HEK293 (cell line): ENCODE data around the gene ALOX15.

ENCODE experiments used
- BCL11A ChIP-seq: fragments of 450-650 bp; formaldehyde crosslinking; IDR thresholded peaks from 2 replicates; pipeline ENCODE4 v1.5.1; 2016; ENCODE audit warnings: low read depth, missing biosample characterization, missing genetic modification characterization
- EGR2 ChIP-seq: fragments of 450-650 bp; formaldehyde crosslinking; IDR thresholded peaks from 2 replicates; pipeline ENCODE4 v1.5.1; 2016; ENCODE audit warnings: low read depth, missing biosample characterization, missing genetic modification characterization
- GLI4 ChIP-seq: fragments of 450-650 bp; formaldehyde crosslinking; IDR thresholded peaks from 2 replicates; pipeline ENCODE4 v1.5.1; 2016; ENCODE audit warnings: missing biosample characterization, missing genetic modification characterization
- HOXA7 ChIP-seq: sonication (generic); formaldehyde crosslinking; IDR thresholded peaks from 2 replicates; pipeline ENCODE4 v1.8.1; 2022; ENCODE audit warnings: missing genetic modification reagents, borderline replicate concordance
- IKZF3 ChIP-seq: fragments of 450-650 bp; IDR thresholded peaks from 2 replicates; pipeline ENCODE4 v1.5.0; 2018; ENCODE audit warnings: missing biosample characterization, mild to moderate bottlenecking, missing genetic modification characterization, moderate library complexity
- KLF10 ChIP-seq: fragments of 450-650 bp; IDR thresholded peaks from 2 replicates; pipeline ENCODE4 v1.5.1; 2018; ENCODE audit warnings: missing biosample characterization, mild to moderate bottlenecking, missing genetic modification characterization
- KLF7 ChIP-seq: fragments of 450-650 bp; formaldehyde crosslinking; IDR thresholded peaks from 2 replicates; pipeline ENCODE4 v1.5.1; 2016; ENCODE audit warnings: missing biosample characterization, missing genetic modification characterization, borderline replicate concordance
- MZF1 ChIP-seq: fragments of 450-650 bp; formaldehyde crosslinking; IDR thresholded peaks from 2 replicates; pipeline ENCODE4 v1.5.1; 2017; ENCODE audit warnings: missing biosample characterization, missing genetic modification characterization, borderline replicate concordance
- OSR2 ChIP-seq: fragments of 450-650 bp; formaldehyde crosslinking; IDR thresholded peaks from 2 replicates; pipeline ENCODE4 v1.5.1; 2016; ENCODE audit warnings: missing biosample characterization, missing genetic modification characterization
- SALL2 ChIP-seq: fragments of 450-650 bp; formaldehyde crosslinking; IDR thresholded peaks from 2 replicates; pipeline ENCODE4 v1.5.0; 2017; ENCODE audit warnings: missing biosample characterization, mild to moderate bottlenecking, missing genetic modification characterization, borderline replicate concordance
- SCRT2 ChIP-seq: fragments of 450-650 bp; formaldehyde crosslinking; IDR thresholded peaks from 2 replicates; pipeline ENCODE4 v1.5.1; 2016; ENCODE audit warnings: missing biosample characterization, missing genetic modification characterization
- SP7 ChIP-seq: fragments of 450-650 bp; formaldehyde crosslinking; IDR thresholded peaks from 2 replicates; pipeline ENCODE4 v1.5.1; 2016; ENCODE audit warnings: missing biosample characterization, missing genetic modification characterization
- YY1 ChIP-seq: fragments of 450-650 bp; formaldehyde crosslinking; IDR thresholded peaks from 2 replicates; pipeline ENCODE4 v1.5.1; 2018; ENCODE audit warnings: missing biosample characterization, missing genetic modification characterization
- ZBTB17 ChIP-seq: fragments of 450-650 bp; formaldehyde crosslinking; IDR thresholded peaks from 2 replicates; pipeline ENCODE4 v1.5.1; 2016; ENCODE audit warnings: missing biosample characterization, missing genetic modification characterization
- ZBTB48 ChIP-seq: fragments of 450-650 bp; formaldehyde crosslinking; IDR thresholded peaks from 2 replicates; pipeline ENCODE4 v1.5.1; 2016; ENCODE audit warnings: missing biosample characterization, missing genetic modification characterization
- ZFP3 ChIP-seq: fragments of 450-650 bp; formaldehyde crosslinking; IDR thresholded peaks from 2 replicates; pipeline ENCODE4 v1.5.1; 2016; ENCODE audit warnings: low read depth, missing biosample characterization, missing genetic modification characterization
- ZNF133 ChIP-seq: fragments of 450-650 bp; formaldehyde crosslinking; IDR thresholded peaks from 2 replicates; pipeline ENCODE4 v1.5.1; 2016; ENCODE audit warnings: missing biosample characterization, missing genetic modification characterization
- ZNF138 ChIP-seq: fragments of 450-650 bp; formaldehyde crosslinking; IDR thresholded peaks from 2 replicates; pipeline ENCODE4 v1.5.1; 2016; ENCODE audit warnings: missing biosample characterization, missing genetic modification characterization, borderline replicate concordance
- ZNF155 ChIP-seq: fragments of 450-650 bp; formaldehyde crosslinking; IDR thresholded peaks from 2 replicates; pipeline ENCODE4 v1.5.1; 2016; ENCODE audit warnings: missing biosample characterization, missing genetic modification characterization
- ZNF302 ChIP-seq: fragments of 450-650 bp; formaldehyde crosslinking; IDR thresholded peaks from 2 replicates; pipeline ENCODE4 v1.5.1; 2016; ENCODE audit warnings: missing biosample characterization, missing genetic modification characterization, low read depth
- ZNF433 ChIP-seq: fragments of 450-650 bp; formaldehyde crosslinking; IDR thresholded peaks from 2 replicates; pipeline ENCODE4 v1.5.1; 2016; ENCODE audit warnings: missing biosample characterization, missing genetic modification characterization, low read depth
- ZNF600 ChIP-seq: fragments of 450-650 bp; formaldehyde crosslinking; IDR thresholded peaks from 2 replicates; pipeline ENCODE4 v1.5.1; 2016; ENCODE audit warnings: missing biosample characterization, missing genetic modification characterization
- ZNF707 ChIP-seq: fragments of 450-650 bp; formaldehyde crosslinking; IDR thresholded peaks from 2 replicates; pipeline ENCODE4 v1.5.1; 2016; ENCODE audit warnings: missing biosample characterization, missing genetic modification characterization
- ZNF747 ChIP-seq: fragments of 450-650 bp; formaldehyde crosslinking; IDR thresholded peaks from 2 replicates; pipeline ENCODE4 v1.5.1; 2016; ENCODE audit warnings: missing biosample characterization, missing genetic modification characterization
- ZNF768 ChIP-seq: fragments of 450-650 bp; formaldehyde crosslinking; IDR thresholded peaks from 2 replicates; pipeline ENCODE4 v1.5.1; 2018; ENCODE audit warnings: missing biosample characterization, mild to moderate bottlenecking, missing genetic modification characterization
- ZNF776 ChIP-seq: fragments of 450-650 bp; formaldehyde crosslinking; IDR thresholded peaks from 2 replicates; pipeline ENCODE4 v1.5.0; 2017; ENCODE audit warnings: missing biosample characterization, missing genetic modification characterization, borderline replicate concordance
- ZNF777 ChIP-seq: fragments of 450-650 bp; formaldehyde crosslinking; IDR thresholded peaks from 2 replicates; pipeline ENCODE4 v1.5.1; 2017; ENCODE audit warnings: missing biosample characterization, missing genetic modification characterization, borderline replicate concordance
- ZSCAN23 ChIP-seq: fragments of 450-650 bp; formaldehyde crosslinking; IDR thresholded peaks from 2 replicates; pipeline ENCODE4 v1.5.1; 2016; ENCODE audit warnings: missing biosample characterization, missing genetic modification characterization
- TF ChIP-seq, protein P1 (sequence below): fragments of 450-650 bp; formaldehyde crosslinking; IDR thresholded peaks from 2 replicates; pipeline ENCODE4 v1.5.1; 2016; ENCODE audit warnings: missing biosample characterization, missing genetic modification characterization, low read depth
- TF ChIP-seq, protein P2 (sequence below): fragments of 450-650 bp; formaldehyde crosslinking; IDR thresholded peaks from 2 replicates; pipeline ENCODE4 v1.5.1; 2016; ENCODE audit warnings: missing biosample characterization, missing genetic modification characterization
- TF ChIP-seq, protein P3 (sequence below): fragments of 450-650 bp; formaldehyde crosslinking; IDR thresholded peaks from 2 replicates; pipeline ENCODE4 v1.5.1; 2016; ENCODE audit warnings: missing biosample characterization, missing genetic modification characterization
- TF ChIP-seq, protein P4 (sequence below): fragments of 450-650 bp; formaldehyde crosslinking; IDR thresholded peaks from 2 replicates; pipeline ENCODE4 v1.5.1; 2016; ENCODE audit warnings: missing biosample characterization, missing genetic modification characterization
- TF ChIP-seq, protein P5 (sequence below): fragments of 450-650 bp; formaldehyde crosslinking; IDR thresholded peaks from 2 replicates; pipeline ENCODE4 v1.5.1; 2016; ENCODE audit warnings: missing biosample characterization, missing genetic modification characterization, low read depth

ALOX15 gene

DNA sequence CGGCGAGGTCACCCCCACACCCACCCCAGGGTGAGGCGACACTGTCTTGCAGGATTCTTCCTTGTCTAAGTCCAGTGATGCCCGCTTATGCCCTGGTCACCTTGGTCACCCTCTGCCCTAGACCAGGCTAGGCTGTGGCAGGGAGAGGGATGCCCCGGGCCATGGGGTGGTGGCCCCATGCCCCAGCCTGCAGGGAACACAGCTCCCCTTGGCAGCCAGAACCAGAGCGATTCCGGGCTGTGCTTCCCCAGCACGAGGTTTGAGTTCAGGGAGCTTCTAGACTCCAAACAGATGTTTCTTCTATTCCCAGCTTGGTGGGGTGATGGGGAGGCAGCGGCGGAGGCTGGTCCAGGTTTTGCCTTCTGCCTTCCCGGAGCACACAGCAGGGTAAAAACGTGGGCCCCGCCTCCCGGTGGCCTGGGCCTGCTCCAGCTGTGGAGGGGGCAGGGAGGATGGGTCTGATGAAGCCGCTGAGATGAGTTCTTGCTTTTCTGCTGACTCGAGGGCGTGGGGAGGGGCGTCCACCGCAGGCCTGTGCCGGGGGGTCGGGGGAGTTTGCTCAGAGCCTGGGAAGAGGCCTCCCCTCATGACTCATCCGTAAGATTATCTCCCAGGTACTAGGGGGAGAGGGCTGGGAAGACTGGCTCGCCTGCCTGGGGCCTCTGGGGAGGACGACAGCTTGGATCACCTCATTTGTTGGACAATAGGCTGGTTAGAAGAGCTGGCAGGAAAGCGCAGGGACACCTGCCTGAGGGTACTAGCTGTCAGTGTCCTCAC is 41.8 kb downstream of the ALOX15 start (continued):
- TF ChIP-seq ZFP3 (no peak), SALL2 (tag by site-specific recombination) (no peak), ZBTB17 (tag by site-specific recombination) (no peak; the same call in 1 of the 2 replicates), ZNF302 (tag by site-specific recombination) (no peak), SP7 (tag by site-specific recombination) (peak; percentile 50), ZNF777 (no peak), KLF7 (tag by site-specific recombination) (no peak), ZBTB48 (tag by site-specific recombination) (0 out of 2 replicates have a peak, but pooled peaks have one; percentile 6), OSR2 (tag by site-specific recombination) (no peak), KLF10 (tag by site-specific recombination) (no peak), ZNF138 (tag by site-specific recombination) (no peak), SCRT2 (tag by site-specific recombination) (no peak), ZNF133 (tag by site-specific recombination) (no peak), ZNF155 (tag by site-specific recombination) (no peak), GLI4 (tag by site-specific recombination) (no peak), ZNF776 (tag by site-specific recombination) (no peak), ZNF768 (tag by site-specific recombination) (no peak), ZSCAN23 (tag by site-specific recombination) (no peak), ZNF600 (no peak), MZF1 (tag by site-specific recombination) (no peak), EGR2 (tag by site-specific recombination) (peak; percentile 41; the same call in 1 of the 2 replicates), ZNF747 (no peak), YY1 (tag by site-specific recombination) (no peak), HOXA7 (CRISPR knock-in tag) (no peak), IKZF3 (tag by site-specific recombination) (no peak), ZNF433 (tag by site-specific recombination) (no peak), BCL11A (tag by site-specific recombination) (no peak), ZNF707 (no peak)
- TF ChIP-seq, protein P1, sequence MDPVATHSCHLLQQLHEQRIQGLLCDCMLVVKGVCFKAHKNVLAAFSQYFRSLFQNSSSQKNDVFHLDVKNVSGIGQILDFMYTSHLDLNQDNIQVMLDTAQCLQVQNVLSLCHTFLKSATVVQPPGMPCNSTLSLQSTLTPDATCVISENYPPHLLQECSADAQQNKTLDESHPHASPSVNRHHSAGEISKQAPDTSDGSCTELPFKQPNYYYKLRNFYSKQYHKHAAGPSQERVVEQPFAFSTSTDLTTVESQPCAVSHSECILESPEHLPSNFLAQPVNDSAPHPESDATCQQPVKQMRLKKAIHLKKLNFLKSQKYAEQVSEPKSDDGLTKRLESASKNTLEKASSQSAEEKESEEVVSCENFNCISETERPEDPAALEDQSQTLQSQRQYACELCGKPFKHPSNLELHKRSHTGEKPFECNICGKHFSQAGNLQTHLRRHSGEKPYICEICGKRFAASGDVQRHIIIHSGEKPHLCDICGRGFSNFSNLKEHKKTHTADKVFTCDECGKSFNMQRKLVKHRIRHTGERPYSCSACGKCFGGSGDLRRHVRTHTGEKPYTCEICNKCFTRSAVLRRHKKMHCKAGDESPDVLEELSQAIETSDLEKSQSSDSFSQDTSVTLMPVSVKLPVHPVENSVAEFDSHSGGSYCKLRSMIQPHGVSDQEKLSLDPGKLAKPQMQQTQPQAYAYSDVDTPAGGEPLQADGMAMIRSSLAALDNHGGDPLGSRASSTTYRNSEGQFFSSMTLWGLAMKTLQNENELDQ = no peak
- TF ChIP-seq, protein P2, sequence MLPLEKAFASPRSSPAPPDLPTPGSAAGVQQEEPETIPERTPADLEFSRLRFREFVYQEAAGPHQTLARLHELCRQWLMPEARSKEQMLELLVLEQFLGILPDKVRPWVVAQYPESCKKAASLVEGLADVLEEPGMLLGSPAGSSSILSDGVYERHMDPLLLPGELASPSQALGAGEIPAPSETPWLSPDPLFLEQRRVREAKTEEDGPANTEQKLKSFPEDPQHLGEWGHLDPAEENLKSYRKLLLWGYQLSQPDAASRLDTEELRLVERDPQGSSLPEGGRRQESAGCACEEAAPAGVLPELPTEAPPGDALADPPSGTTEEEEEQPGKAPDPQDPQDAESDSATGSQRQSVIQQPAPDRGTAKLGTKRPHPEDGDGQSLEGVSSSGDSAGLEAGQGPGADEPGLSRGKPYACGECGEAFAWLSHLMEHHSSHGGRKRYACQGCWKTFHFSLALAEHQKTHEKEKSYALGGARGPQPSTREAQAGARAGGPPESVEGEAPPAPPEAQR (tag by site-specific recombination) = no peak
- TF ChIP-seq, protein P3, sequence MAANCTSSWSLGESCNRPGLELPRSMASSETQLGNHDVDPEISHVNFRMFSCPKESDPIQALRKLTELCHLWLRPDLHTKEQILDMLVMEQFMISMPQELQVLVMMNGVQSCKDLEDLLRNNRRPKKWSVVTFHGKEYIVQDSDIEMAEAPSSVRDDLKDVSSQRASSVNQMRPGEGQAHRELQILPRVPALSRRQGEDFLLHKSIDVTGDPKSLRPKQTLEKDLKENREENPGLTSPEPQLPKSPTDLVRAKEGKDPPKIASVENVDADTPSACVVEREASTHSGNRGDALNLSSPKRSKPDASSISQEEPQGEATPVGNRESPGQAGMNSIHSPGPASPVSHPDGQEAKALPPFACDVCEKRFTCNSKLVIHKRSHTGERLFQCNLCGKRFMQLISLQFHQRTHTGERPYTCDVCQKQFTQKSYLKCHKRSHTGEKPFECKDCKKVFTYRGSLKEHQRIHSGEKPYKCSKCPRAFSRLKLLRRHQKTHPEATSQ (tag by site-specific recombination) = no peak
- TF ChIP-seq, protein P4, sequence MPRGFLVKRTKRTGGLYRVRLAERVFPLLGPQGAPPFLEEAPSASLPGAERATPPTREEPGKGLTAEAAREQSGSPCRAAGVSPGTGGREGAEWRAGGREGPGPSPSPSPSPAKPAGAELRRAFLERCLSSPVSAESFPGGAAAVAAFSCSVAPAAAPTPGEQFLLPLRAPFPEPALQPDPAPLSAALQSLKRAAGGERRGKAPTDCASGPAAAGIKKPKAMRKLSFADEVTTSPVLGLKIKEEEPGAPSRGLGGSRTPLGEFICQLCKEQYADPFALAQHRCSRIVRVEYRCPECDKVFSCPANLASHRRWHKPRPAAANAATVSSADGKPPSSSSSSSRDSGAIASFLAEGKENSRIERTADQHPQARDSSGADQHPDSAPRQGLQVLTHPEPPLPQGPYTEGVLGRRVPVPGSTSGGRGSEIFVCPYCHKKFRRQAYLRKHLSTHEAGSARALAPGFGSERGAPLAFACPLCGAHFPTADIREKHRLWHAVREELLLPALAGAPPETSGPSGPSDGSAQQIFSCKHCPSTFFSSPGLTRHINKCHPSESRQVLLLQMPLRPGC (tag by site-specific recombination) = no peak
- TF ChIP-seq, protein P5, sequence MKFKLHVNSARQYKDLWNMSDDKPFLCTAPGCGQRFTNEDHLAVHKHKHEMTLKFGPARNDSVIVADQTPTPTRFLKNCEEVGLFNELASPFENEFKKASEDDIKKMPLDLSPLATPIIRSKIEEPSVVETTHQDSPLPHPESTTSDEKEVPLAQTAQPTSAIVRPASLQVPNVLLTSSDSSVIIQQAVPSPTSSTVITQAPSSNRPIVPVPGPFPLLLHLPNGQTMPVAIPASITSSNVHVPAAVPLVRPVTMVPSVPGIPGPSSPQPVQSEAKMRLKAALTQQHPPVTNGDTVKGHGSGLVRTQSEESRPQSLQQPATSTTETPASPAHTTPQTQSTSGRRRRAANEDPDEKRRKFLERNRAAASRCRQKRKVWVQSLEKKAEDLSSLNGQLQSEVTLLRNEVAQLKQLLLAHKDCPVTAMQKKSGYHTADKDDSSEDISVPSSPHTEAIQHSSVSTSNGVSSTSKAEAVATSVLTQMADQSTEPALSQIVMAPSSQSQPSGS (tag by site-specific recombination) = no peak
